Adipose tissue (tissue), 3 donors: ENCODE measurements around the gene SLC32A1. TPM values are rescaled to one million over a fixed set of nuclear protein-coding genes. Genes with fewer than 3 reads are reported as not detected.

ENCODE experiments used
- H3K27ac ChIP-seq: one replicate; pipeline ENCODE4 v1.5.1; 2013; ENCODE audit warnings: low read depth, low read length
- WGBS, 3 donors: extraction: QIAGEN DNeasy Blood & Tissue Kit; methylation state at CpG; one replicate each; pipeline ENCODE4 v1.1.7; 2013; 5-methylcytosine and 5-hydroxymethylcytosine counted together
- polyA plus RNA-seq, 3 donors: library from polyadenylated mRNA; stranded (reverse); fragments of 200-250 nt; gene quantifications; one replicate each; pipeline ENCODE4 v1.2.3, GENCODE V29; 2013
- donor health status: healthy with polysubstance abuse.
- donor health status: Bipolar disorder and iron deficiency.
- donor health status: healthy.

SLC32A1 gene
- polyA plus RNA-seq, 3 donors = not detected

DNA sequence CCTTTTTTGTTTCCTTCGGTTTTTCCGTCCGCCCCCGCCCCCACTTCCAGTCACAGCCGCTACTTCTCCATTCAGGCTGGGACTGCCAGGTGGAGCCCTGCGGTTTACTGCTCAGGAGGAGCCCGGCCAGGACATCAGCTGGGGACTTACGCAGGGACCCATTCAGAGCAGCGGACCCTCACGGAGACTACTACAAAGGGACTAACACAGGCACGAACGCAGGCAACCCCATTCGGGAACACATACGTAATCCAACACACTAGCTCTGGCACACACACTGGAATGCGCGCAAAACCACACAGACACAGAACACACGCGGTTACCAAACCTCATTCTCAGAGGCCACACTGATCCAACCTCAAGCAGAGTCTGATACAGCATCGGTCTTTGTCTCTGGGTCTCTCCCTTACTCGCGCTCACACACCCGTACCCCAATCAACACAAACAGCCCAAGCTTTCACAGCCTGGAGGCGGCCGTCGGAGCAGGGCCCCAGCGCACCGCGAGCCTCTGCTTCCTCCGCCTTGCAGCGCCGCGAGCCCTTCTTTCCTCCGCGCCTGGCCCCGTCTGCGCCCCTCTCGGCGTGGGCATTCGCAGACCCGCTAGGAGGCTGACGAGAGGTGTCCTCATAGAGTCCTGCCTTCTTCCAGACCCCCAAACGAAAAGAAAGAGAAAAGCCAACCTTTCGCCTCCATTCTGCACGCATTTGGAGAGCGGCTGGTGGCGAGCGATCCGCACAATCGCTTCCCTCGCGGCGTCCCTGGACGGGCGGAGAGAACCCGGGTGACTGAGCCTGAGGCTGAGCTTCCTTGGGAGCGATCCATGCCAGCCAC, 1.1 kb upstream of the SLC32A1 start:
- H3K27ac ChIP-seq = no peak overlapping the region
- WGBS, 3 donors = 1 to 2% (median 1%) methylated on average over 56 of the region's 56 CpGs

DNA sequence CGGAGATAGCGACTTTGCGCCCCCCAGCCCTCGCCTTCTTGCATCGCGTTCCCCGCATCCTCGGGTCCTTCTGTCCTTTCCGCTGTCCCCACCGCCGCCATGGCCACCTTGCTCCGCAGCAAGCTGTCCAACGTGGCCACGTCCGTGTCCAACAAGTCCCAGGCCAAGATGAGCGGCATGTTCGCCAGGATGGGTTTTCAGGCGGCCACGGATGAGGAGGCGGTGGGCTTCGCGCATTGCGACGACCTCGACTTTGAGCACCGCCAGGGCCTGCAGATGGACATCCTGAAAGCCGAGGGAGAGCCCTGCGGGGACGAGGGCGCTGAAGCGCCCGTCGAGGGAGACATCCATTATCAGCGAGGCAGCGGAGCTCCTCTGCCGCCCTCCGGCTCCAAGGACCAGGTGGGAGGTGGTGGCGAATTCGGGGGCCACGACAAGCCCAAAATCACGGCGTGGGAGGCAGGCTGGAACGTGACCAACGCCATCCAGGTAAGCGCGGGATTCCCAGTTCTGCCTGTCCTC, 401 bp downstream of the SLC32A1 start:
- no peak overlapping the region for H3K27ac ChIP-seq
- 4 to 6% (median 4%) methylated on average over 44 to 46 of the region's 46 CpGs for WGBS, 3 donors

DNA sequence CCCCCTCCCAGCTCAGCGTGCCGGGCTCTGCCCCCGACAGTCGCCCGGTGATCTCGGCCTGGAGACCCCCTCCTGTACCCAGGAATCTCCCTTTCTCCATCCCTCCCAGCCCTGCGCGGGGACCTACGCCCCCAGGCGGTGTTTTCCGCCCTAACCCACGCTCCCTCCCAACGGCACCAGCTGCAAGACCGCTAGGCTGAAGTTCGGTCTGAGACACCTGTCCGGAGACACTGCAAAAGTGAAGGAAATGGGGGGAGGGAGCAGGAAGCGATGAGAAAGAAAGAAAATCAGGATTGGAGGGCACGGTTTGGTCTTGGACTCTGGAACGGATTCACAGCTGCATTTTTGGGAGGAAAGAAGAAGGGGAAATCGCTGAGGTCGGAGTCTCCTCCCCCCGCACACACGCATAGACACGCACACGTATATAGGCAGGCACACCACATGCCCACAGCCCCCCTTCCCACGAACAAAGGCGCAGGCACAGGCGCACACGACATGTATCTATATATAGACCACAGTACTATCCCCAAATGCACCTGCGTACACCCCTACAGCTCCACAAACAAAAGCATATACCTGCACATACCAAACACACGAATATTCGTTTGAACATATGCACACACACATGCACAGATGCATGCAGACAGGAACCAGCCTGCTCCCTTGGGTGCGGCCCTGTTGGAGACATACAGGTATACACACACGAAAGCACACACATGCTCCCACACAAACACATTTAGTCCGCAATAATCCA, 1.0 kb downstream of the SLC32A1 start:
- H3K27ac ChIP-seq = no peak overlapping the region
- 4 to 7% (median 4%) methylated on average over 33 to 35 of the region's 35 CpGs for WGBS, 3 donors

DNA sequence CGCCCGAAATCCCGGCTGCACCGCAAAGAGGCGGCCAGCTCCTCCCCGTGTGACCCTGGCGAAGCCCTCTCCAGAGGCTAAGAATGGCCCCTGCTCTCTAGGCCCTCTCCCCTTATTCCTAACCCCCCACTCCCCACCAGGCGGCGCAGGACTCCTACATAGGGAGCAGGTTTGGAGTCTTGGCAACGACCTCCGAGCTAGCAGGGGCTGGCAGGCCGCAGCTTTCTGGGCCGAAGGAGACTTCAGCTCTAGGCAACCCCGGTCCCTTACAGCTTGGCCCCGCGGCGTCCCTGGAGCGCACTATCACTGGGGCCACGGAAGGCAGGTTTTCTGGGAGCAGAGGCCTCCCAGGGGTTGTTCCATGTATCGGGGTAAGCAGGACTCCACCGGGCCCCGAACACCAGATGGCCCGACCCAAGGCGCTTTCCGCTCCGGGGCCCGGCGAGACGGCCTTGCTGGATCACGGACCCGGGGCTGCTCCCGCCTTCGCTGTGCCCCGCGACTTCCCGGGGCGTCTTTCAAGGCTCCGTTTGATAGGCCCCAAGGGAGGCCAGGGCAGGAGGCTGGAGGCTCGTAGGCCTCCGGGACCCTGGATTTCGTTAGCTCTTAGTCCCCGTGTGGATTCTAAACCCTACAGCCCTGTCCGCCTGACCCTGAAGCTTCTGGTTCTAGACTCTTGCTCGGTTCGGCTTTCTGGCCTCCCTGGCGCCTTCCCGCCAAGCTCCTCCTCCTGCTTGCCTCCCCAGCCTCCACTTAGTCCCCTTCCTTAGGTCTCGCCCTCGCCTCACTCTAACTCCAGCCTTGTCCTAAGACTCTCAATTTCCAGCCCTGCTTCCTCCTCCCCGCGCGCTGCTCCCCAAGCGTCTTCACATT, 1.9 kb downstream of the SLC32A1 start:
- no peak overlapping the region for H3K27ac ChIP-seq
- 5 to 11% (median 9%) methylated on average over 53 of the region's 53 CpGs for WGBS, 3 donors

- H3K27ac ChIP-seq = no peak overlapping the region
- WGBS, 3 donors = 3 to 4% (median 3%) methylated on average over 43 of the region's 43 CpGs
Observed at GRCh38 chr20:38726804-38727606, 2.7 kb downstream of the SLC32A1 start.

GRCh38 chr20:38727607-38728190, 3.4 kb downstream of the SLC32A1 start:
- no peak overlapping the region for H3K27ac ChIP-seq
- WGBS, 3 donors = 4 to 8% (median 6%) methylated on average over 46 of the region's 46 CpGs

GRCh38 chr20:38728191-38728781, 4.0 kb downstream of the SLC32A1 start:
- no peak overlapping the region for H3K27ac ChIP-seq
- WGBS, 3 donors = 2 to 5% (median 4%) methylated on average over 54 to 56 of the region's 56 CpGs

DNA sequence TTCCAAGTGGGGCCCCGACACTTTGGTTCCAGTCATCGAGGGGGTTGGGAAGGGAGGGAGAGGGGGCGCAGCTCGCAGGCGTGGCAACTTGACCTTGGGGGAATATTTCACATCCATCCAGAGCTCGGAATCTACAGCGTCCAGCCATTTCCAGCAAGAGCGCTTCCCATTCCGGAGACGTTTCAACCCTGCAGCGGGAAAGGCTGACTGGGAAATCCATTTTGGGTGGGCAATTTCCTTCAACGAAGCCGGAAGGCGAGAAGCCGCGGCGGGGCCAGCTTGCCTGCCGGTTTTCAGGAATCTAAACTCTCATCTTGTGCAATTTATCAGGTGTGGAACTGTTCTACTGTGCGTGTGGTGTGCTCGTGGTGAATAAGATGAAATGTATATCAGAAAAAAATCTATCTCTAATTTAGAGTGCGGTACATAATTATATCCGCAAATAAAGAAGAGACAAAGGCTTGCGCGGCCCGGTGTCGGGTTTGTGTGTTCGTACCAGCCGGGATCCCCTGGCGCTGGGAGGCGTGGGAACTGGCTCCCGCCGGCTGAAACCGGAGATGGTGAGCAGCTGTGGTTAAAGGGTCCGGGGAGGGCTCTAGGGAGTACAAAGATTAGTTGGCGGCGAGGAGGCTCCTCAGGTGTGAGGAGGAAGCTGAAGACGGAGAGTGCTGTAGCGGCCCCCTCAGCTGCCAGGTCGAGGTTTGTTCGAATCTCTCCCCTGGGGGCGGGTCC, 4.8 kb downstream of the SLC32A1 start:
- WGBS, 3 donors = 2 to 3% (median 2%) methylated on average over 41 of the region's 41 CpGs
- H3K27ac ChIP-seq = no peak overlapping the region

GRCh38 chr20:38729767-38730166, 5.5 kb downstream of the SLC32A1 start:
- H3K27ac ChIP-seq = no peak overlapping the region
- WGBS, 3 donors = 10 to 12% (median 10%) methylated on average over 7 of the region's 7 CpGs

- no peak overlapping the region for H3K27ac ChIP-seq
- 4 to 5% (median 5%) methylated on average over 41 of the region's 41 CpGs for WGBS, 3 donors
Observed at GRCh38 chr20:38730167-38730988, 6.1 kb downstream of the SLC32A1 start.

GRCh38 chr20:38730989-38731737, 6.9 kb downstream of the SLC32A1 start:
- WGBS, 3 donors = 1% methylated on average over 40 of the region's 40 CpGs
- H3K27ac ChIP-seq = no peak overlapping the region

DNA sequence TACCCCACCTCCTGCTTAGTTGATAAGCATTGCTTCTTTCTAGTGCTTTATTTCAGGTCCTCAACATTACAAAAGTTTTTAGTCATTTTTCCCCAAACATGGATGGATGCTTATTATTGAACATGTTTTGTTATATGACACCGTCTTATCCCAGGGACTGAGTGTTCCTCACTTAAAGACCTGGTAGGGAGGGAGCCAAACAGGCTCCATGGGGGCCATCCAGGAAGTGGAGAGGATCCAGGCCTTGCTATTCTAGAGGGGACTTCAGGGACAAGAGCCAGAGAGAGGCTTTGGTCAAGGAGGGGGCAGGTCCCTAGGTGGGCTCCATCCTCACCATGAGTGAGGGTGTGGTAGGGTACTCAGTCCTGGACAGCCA, 7.4 kb downstream of the SLC32A1 start:
- H3K27ac ChIP-seq = no peak overlapping the region
- 34 to 64% (median 49%) methylated on average over 1 of the region's 1 CpG for WGBS, 3 donors

DNA sequence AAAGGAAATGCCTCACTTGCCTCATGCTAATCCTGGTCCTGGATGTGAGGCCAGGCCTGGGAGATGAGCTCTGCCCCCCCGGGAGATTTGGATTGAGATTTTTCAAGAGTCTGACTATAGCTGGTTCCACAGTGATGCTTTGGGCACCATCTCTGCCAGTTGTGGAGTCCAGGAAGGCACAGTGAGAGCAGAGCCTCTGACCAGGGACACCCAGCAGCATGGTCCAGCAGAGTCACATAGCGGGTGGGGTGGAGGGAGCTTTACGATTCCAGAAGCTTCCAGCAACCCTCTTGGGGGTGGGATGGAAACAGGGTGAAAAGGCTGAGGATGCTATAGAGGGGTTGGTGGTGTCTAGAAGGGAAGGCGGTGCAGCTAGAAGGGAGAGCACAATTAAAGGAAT, 8.7 kb downstream of the SLC32A1 start:
- WGBS, 3 donors = 69 to 83% (median 80%) methylated on average over 4 of the region's 4 CpGs
- no peak overlapping the region for H3K27ac ChIP-seq

- no peak overlapping the region for H3K27ac ChIP-seq
- WGBS, 3 donors = 40 to 57% (median 43%) methylated on average over 6 of the region's 6 CpGs
Observed at GRCh38 chr20:38735172-38735571, 10.9 kb downstream of the SLC32A1 start.

- 64 to 83% (median 81%) methylated on average over 1 of the region's 1 CpG for WGBS, 3 donors
- H3K27ac ChIP-seq = no peak overlapping the region
Observed at GRCh38 chr20:38737887-38738286, 13.6 kb downstream of the SLC32A1 start.
